OCI-M1 (cell line): ENCODE measurements around the gene WDR38.
A peak's percentile ranks its signal among the peaks of the same experiment; 100 is the strongest.

Experiments
- DNase-seq: peaks from one replicate; lab custom pipeline; 2025; lab: John Stamatoyannopoulos, UW

The WDR38 gene

GRCh38 chr9:124858330-124859046 is 5.2 kb downstream of the WDR38 start:
- DNase-seq = no peak

- DNase-seq = no peak
Measured at GRCh38 chr9:124859803-124860581, 6.7 kb downstream of the WDR38 start.

DNA sequence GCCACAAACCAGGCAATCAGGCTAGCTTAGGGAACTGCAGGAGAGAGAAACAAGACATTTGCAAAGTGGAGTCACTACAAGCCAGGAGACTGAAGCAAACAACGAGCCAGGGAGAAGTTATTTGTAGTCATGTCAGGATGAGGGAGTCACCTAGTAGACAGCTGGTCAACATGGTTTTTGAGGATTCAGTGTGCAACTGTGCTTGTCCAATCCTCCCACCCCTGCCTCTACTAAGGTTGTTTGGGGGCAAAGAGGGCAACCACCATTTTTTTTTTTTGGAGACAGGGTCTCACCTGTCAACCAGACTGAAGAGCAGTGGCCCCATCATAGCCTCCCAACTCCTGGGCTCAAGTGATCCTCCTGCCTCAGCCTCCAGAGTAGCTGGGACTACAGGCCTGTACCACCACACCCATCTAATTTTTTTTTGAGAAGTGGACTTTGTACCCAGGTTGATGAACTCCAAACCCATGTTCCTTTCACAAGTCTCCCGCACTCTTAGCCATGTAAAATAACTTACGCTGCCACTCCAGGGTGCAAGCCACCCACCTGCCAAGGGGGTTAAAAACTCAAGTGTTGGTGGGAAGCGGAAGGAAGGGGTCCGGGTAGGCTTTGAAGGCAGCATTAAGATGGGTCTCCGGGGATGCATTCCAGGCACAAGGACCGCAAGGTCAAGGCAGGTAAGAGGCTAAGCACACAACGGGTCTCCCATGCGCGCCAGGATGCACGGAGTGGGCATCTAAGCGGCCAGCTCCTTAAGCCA is 7.5 kb downstream of the WDR38 start:
- no peak for DNase-seq

DNA sequence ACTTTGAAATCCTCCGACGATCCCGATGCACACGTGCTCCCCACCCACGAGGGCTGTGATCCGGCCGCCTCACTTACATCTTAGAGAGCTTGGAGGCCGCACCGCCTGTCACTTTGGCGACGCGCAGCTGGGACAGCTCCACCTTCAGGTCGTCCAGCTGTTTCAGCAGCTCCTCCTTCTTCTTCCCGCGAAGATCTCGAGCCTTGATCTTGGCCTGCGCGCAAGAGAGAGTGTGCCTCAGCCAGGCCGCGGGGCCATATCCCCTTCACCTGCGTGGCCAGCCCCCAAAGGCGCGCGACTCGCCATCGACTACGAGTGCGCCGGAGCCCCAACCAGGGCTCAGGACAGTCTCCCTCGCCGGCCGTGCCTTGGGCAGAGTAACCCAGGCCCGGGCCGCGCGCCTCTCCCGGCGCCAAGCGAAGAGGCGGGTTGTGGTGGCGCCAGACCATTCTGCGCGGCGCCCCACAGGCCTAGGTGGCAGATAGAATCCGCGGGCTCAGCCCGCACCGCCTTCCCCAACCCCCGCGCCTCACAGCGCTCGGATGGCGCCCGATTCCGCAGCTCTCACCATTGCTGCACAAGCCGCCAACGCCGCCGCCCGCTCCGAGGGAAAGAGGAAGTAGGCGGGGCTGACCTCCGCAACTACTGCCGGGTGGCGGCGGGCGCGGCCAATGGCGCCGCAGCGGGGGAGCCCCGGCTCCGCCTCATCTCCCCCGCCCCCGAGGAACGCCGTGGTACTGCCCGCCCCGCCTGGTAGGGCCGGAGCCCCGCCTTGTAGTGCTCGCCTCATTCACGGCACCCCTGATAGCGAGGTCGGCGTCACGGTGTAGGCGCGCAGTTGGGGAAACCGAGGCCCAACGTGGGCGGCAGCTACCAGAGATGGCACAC is 8.3 kb downstream of the WDR38 start, which contains the start of the genes ARPC5L and RPL35:
TSS of gene ARPC5L (plus strand) at position 789 of the 888 bp plus-strand sequence. CDS start 7,161 bp downstream, outside the sequence.
TSS of gene RPL35 (minus strand) at position 616 of the 888 bp plus-strand sequence. CDS start at position 571, 45 bp downstream.
- DNase-seq = peak; percentile 95

DNA sequence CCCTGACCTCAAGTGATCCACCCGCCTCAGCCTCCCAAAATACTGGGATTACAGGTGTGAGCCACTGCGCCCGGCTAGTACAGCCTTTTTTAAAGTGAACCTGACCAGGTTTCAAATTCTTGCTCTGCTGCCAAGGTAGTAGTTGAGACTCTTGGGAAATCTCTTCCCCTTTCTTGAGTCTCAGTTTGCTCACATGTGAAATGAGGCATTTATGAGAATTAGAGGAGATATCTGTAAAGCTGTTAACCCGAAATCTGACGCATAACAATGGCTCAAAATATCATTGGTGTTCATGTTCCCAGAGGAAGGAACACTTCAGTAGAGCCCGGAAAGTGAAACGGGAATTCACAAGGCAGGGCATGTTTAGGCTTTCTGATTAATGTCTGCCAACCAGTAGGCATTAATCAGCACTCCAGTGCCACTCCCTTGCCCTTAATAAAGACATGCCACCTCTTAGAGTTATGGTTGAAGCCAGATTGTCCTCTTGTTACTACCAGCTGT is 10.2 kb downstream of the WDR38 start:
- no peak for DNase-seq

- peak; percentile 94 for DNase-seq
Measured at GRCh38 chr9:124868511-124869465, 15.5 kb downstream of the WDR38 start.

- DNase-seq = peak; percentile 41
Measured at GRCh38 chr9:124869466-124869985, 16.3 kb downstream of the WDR38 start.

DNA sequence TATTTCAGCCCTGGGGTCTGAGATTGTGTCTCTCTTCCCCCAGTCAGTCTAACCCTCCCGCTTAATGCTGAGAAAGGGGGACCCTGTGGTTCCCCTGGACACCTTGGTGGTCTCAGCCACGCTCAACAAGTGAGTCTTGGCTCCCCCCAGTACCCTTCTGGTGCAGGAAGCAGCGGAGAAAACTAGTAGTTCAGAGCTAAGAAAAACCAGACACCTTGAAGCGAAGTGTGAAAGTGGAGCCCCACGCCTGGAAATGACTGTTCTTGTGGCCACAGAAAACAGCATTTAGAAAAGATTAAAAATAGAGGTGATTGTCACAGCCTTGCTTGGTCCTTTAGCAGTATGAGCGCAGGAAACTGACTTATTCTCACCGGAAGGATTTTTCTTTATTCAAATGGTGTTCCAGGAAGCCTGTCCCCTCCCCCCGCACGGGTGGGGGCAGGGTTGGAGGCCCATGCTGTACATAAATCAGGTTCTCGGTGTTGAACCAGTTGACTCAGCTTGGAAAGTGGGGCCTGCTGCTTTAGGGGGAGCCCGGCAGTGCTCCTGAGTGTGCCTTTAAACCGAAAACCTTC is 16.8 kb downstream of the WDR38 start:
- peak; percentile 81 for DNase-seq

- no peak for DNase-seq
Measured at GRCh38 chr9:124870723-124871122, 17.5 kb downstream of the WDR38 start.

DNA sequence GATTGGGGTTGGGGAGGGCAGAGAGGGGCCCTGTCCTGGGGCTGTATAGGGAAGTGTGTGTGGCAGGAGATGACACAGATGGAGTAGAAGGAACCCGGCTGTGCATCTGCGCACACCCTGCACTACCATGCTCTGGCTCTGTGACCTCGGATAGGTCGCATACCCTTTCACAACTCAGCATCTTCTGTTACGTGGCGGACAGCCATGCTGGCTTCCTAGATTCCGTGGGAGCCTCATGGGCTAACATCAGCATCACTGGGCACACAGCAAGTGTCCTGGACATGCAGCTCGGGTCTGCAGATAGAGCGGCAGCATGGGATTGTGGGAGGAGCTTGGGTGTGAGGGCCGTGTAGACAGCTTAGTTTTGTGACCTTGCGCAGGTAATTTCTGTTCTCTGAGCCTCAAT is 17.9 kb downstream of the WDR38 start:
- no peak for DNase-seq

- no peak for DNase-seq
Measured at GRCh38 chr9:124873664-124874063, 20.4 kb downstream of the WDR38 start.

DNA sequence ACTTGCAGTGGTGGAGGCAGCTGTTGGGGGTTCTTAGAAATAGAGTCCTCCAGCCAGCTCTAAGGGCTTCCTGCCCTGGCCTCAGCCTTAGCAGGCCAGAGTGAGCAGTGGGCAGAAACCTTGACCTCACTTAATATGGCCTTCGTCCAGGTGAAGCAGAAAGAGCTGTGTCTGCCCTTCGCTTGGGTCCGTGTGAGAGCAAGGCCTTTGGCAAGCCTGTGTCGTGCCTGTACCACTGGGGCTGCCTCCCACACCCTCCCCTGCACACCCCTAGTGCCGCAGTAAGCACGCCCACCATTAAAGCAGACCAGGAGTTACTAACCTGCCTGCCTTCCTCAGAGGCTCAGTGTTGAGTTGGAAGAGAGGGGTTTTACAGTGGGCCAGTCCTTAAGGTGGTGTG is 22.2 kb downstream of the WDR38 start:
- DNase-seq = no peak

GRCh38 chr9:124877021-124877782 is 23.9 kb downstream of the WDR38 start:
- DNase-seq = no peak

DNA sequence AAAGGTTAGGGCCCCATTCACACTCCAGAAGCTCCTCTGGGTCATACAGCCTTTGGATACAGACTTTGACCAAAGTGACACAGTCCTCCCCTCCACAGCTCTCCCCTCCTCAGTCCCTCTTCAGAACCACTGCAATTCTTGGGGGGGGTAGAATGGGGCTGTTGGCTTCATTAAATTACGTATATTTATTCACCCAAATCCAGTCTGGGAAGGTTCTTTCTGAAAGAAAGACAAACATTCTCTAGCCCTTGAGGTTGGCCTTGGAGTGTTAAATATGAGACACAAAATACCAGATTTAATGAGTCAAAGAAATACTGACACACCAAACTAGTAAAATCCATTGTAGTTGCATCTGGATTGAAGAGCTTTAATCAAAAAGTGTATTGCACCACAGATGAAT is 24.8 kb downstream of the WDR38 start:
- DNase-seq = no peak

DNA sequence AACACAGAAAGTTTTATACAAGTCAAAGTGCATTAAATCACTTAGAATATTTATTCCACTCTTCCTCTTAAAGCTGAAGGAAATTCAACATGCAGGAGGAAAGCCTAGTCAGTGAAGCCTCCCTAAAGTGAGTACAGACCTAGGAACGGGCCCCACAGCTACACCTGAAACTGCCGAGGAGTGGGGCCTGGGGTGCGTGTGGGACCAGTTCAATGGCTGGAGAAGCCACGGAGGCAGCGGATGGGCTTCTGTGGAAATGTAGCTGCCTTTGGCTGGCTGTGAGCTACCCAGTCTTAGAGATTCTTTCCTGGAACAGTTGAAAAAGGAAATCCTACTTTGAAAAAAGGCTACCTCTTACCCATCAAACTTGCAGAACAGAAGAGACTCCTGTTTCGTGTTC is 25.3 kb downstream of the WDR38 start:
- DNase-seq = no peak

GRCh38 chr9:124879226-124879625 is 26.0 kb downstream of the WDR38 start:
- DNase-seq = no peak

DNA sequence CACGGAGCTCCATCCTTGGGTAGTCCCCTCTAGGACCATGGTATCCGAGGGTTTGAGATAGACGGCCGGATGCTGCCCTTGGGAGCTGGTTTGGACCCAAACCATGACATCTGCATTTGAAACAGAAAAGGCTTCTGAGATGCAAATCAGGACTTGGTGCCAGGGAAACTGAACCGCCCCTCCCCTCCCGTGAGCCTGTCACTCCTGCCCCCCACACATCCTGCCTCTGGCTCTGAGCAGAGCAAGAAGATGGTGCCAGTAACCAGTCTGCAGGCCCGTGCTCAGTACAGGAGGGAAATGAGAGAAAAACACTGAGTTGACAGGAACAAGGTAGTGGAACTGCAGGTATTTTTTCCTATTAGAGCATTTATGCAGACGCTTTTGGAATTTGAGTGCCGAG is 27.2 kb downstream of the WDR38 start:
- no peak for DNase-seq

DNA sequence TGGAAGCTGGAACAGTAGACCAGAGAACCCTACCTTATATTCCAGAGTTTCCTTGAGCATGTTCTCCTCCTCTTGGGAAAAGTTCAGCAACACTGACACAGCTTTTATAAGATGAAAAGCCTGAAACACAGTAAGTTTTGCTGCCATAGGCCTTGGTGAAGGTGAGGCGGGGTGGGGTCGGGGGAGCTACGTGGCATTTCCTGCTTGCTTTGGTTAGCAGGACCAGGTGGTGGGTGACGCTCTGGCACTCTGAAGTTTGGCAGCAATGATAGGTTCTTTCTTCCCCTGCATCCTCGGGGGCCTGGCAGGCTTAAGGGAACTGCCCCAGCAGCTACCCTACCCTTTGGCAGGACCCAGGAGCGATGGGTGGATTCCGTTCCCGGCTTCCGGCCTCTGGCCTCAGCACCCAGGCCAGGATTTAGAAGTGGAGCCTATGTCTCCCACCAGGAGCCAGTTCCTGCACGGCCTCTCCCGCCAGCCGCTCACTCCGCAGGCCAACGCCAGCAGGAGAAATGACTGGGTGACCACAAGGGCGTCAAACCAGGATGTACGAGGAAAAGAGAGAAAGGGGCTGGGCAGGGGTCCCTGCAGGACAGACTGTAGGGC is 28.0 kb downstream of the WDR38 start:
- DNase-seq = no peak
